DMS79 treated with DMSO at 0.1 percent for 48 hours (cell line): ENCODE results near the gene TMEM144.

ENCODE experiments used
- DNase-seq: peaks from one replicate; lab custom pipeline; 2025; lab: John Stamatoyannopoulos, UW

Gene TMEM144

GRCh38 chr4:158209825-158210807 is at the start of gene TMEM144:
TSS of gene TMEM144 (plus strand) at chr4:158210486. CDS start at chr4:158212668, 2,182 bp downstream.
- DNase-seq = no peak

DNA sequence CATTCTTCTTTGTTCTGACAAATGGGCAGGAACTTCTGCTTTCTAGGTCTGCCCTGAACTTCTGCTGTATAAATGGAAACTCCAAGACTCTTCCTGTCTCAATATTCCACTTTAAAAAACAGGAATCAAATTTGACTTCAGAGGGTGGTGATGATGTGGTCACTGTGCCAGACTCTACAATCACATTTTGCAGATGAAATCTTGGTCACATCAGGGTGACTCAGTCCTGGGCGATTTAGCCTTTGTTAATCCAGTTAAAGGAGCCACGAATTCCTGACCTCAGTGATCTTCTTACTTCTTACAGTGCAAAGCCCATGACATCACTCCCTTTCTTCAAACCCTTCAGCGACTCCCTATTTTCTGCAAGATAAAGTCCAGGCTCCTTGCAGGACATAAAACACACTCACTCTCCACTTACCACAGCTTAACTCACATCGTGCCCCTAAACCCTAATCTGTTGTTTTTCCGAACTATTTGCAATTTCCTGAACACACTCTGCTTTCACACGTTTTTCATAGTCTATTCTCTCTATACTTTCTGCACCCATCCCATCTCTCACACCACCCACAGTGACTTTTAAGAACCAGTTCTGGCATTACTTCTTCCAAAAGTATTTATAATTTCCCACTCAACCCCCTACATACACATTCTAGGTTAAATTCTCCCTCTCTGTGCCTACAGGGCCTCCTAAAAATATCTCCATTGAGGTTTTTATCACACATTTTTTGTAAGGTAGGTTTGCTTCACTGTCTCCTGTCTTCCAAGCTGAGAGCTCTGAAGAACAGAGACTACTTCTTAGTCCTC is 48.5 kb upstream of the TMEM144 start:
- no peak for DNase-seq

DNA sequence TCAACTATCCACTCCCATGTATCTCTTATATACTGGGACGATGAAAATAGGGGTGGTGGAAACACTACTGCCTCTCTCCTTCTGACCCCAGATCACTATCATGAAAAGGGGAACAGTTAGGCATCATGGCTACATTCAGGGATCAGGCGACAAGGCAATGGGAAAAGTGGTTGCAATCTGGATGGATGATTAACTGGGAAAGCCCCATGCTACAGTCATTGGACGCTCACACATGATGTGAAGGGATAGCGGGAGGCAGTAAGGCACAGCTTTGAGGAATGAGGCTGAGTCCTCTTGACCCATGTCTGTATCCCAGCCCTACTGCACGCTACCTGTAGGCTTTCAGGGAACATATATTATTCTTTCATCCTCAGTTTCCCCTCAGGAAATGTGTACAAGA is 47.7 kb upstream of the TMEM144 start:
- DNase-seq = no peak

DNA sequence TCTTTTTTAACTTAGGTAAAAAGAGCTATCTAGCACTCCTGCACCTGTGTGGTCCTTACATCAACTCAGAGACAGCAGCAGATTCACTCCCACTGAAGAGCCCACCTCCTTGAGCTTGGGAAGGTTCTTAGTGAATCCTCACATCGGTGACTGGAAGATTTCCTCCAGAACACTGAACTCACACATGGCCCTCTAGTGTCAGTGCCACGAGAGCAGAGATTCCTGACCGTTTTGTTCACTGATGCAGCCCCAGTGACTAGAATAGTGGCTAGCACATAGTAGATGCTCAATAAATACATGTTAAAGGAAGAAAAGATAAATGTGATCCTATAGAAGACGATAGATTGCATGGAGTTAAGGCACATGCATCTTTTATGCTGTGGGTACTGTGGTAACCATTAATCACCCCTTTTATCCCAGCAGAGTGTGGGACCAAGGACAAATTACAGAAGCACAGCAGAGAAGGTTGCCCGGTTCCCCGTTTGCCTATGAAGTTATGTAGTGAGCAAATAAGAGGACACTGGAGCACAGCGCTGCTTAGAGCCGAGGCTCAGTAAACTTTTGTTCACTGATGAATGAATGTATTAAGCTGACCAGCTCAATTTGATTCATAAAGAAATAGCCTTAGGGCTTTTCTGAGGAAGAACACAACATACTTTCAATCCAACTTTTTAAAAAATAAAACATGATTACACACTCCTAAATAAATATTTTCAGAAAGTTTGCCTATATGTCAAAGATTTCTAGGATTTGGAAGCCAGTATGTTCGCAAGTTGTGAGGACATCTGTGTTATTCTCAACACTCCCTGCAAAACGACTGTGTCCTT is 46.1 kb upstream of the TMEM144 start:
- DNase-seq = no peak

GRCh38 chr4:158164768-158165213 is 45.5 kb upstream of the TMEM144 start:
- no peak for DNase-seq

GRCh38 chr4:158166701-158167100 is 43.6 kb upstream of the TMEM144 start:
- DNase-seq = no peak

DNA sequence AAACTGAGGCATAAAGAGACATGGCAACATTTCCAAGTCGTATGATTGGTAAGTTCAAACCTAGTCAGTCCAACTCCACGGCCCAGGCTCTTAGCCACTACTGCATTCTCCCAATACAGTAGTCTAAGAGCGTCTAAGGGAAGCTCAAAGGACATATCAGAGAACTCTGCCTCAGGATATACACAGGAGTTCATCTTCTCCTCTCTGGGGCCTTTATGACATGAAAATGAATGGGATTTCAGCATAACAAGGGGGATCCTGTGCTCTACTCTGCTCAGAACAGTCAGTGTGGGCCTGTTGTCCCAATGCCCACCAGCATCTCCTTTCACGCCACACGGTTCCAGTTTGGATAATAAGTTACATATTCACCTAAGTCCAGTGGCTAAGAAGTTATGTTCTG is 41.7 kb upstream of the TMEM144 start:
- DNase-seq = no peak

- no peak for DNase-seq
Observed at GRCh38 chr4:158169506-158169905, 40.8 kb upstream of the TMEM144 start.

GRCh38 chr4:158169931-158170690 is 40.2 kb upstream of the TMEM144 start:
- no peak for DNase-seq

- no peak for DNase-seq
Observed at GRCh38 chr4:158170691-158171561, 39.4 kb upstream of the TMEM144 start.

DNA sequence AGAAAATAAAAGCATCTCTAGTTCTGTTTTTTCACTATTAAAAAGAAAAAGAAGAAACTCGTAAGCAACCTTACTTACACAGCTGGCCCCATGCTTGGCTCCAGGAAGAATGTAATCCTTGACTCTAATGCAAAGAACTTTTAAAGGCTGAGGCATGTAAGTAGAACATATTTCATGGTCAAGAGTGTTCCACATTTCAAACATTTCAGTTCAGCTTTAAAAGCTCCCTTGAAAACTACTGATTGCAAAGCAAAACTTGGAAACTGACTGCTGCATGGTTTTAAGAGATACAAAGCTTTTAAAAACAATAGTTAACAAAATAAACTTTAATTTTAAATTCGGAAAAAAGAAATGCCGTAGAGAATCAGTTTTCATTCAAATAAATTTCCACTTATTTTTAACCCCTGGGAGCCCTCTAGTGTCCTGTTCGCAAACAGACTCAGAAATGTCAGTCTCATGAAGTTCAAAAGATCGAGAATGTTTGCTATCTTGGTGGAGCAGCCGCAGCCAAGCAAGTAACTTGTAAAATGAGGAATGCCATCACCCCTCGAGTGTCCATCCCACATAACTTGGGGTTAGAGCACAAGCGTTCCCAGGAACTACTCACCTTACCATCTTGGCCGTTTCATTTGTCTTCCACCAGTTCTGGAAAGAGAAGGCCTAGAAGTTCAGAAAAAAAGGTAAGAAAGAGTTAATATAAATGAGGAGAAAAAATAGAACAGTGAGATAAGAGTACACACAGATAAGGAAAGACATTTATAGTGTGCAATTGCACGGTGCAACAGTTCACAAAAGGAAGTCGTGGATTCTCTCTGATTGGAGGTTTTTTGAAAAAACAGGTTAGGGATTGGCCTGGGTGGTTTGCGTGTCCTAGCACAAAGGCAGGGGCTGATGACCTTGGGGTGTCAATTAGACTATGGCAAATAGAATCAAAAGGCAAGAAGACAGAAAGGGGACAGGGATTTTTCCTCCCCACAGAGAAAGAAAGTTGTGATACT is 37.7 kb upstream of the TMEM144 start, which contains the start of gene GASK1B:
Gene GASK1B (minus strand): TSS at position 765 of the 998 bp plus-strand sequence. CDS start 1,650 bp downstream, outside the sequence.
- no peak for DNase-seq

DNA sequence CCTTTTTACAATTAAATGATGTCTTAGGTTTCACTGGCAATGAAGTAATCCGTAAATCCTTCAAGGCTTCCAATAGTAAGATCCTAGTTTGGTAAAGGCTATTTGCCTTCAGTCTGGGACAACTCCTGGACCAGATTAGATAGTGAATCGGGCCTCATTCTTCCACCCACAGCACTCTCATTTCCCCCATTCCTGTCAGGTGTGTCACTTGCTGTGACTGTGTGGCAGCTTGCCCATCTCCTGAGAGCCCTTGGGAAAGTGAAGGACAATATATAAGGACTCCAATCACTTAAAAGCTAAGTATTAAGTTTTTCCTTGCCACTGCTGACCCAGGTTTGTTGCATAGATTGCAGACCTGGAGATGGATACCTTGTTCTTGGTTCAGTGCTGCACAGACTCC is 34.2 kb upstream of the TMEM144 start:
- DNase-seq = no peak

DNA sequence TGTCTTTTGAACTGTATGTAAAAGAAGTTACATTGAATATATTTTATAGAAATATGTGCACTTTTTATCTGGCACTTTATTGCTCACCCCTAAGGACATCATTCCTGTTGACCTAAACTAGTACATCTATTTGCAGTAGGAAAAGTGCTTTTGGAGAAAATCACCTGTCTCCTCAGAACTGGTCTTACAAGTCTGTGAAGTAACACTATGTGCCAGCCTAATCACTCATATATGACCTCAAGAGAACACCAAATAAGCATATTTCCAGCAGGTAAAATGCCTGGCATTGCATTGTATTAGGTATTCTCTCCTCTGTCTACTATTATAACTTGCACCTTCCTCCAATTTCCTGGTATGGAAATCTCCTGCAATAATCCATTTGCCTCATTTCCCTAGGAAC is 33.5 kb upstream of the TMEM144 start:
- DNase-seq = no peak

GRCh38 chr4:158179465-158179864 is 30.8 kb upstream of the TMEM144 start:
- no peak for DNase-seq

DNA sequence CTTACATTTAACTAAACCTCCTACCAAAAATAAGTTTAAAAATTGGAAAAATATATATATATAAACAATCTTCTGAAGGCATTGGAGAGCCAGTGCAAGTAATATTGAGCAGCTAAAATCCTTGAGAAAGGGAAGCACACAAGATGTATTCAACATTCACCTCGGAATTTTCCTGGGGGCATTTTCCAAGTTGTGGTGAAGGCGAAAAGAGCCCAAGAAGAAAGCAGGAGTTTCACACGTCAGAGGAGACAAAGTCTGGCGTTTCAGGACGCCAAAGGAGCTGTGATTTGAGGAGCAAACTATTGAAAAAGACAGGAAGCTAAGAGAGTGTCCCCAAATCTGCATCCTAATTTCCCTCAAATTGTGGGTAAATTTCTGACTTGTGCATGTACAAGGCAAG is 28.4 kb upstream of the TMEM144 start:
- DNase-seq = no peak

GRCh38 chr4:158182736-158183135 is 27.6 kb upstream of the TMEM144 start:
- no peak for DNase-seq

- no peak for DNase-seq
Observed at GRCh38 chr4:158186815-158187214, 23.5 kb upstream of the TMEM144 start.

DNA sequence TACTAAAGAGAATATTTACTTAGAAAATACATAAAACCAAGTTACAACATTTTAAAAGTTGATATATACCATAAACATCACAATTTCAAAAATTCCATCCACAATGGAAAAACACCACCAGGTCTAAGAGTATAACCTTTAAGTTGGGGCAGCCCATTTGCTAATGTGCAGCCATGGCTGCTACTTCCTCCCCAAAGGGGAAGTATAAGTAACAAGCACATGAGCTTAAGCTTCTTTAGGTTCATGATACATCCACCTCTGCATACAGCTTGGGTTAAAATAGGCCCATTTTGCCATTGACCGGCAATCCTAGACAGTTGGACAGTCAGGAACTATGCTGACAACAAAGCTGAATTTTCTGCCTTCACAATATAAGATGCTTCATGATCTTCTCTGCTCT is 20.9 kb upstream of the TMEM144 start:
- DNase-seq = no peak

DNA sequence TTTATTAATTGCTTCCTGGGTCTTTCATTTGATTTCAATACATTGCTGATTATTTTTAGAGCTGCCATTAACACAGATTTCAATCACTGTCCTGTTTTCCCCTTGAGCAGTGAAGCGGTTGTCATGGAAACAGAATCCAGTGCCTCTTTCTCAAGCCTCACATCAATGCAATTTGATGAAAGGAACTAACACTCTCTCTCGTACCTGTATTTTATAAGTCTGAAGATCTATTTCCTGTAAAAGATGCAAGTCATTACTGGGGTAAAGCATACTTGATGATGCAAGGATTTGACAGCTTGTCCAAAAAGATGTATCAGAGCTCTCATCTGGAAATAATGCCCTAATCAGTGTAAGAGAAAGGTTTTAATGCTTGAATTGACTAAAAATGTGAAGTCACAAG is 19.6 kb upstream of the TMEM144 start:
- DNase-seq = no peak
